ENCODE results near the gene TSSK6. TPM values are rescaled to one million over a fixed set of nuclear protein-coding genes. Genes with fewer than 3 reads are reported as not detected.

Gene TSSK6
- polyA plus RNA-seq, 1 donor (not counting 4 experiments of a cell fraction or from before 2014, with no cell fraction given) = 0.47 TPM

DNA sequence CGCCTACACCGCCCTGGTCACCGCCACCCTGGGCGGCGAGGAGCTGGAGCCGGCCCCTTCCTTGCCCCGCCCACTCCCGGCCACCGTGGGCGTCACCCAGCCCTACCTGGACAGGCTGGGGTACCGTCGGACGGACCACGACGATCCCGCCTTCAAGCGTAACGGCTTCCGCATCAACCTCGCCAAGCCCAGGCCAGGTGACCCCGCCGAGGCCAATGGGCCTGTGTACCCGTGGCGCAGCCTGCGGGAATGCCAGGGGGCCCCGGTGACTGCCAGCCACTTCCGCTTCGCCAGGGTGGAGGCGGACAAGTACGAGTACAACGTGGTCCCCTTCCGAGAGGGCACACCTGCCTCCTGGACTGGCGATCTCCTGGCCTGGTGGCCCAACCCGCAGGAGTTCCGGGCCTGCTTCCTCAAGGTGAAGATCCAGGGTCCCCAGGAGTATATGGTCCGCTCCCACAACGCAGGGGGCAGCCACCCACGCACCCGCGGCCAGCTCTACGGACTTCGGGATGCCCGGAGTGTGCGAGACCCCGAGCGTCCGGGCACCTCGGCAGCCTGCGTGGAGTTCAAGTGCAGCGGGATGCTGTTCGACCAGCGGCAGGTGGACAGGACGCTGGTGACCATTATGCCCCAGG, 29.7 kb upstream of the TSSK6 start:
- no peak overlapping the region for H2AFZ ChIP-seq (ENCODE audit: control insufficient read depth, low read length)
- H3K9me3 ChIP-seq (ENCODE audit: control insufficient read depth, low read depth, low read length) = no peaks in the 10 kb centered on the region
- DNase-seq (ENCODE audit: low read depth, low spot score) (no peak), FAIRE-seq (no peak)
- no peak overlapping the region for H3K4me3 ChIP-seq (ENCODE audit: control insufficient read depth in 2 of 3, extremely low read depth in 1 of 3, insufficient read depth in 2 of 3, low read depth in 1 of 3, low read length in 3 of 3)
- H3K9me1 ChIP-seq (ENCODE audit: control insufficient read depth, extremely low read depth, insufficient read depth, low read length) = no peaks in the 10 kb centered on the region
- no peak overlapping the region for H3K9ac ChIP-seq (ENCODE audit: control insufficient read depth, extremely low read depth, insufficient read depth, low read length)
- peaks cover 35% of the 10 kb centered on the region for H3K27me3 ChIP-seq (ENCODE audit: control insufficient read depth, extremely low read depth, insufficient read depth, low read length)
- no peaks in the 10 kb centered on the region for H3K36me3 ChIP-seq (ENCODE audit: control insufficient read depth in 2 of 2, extremely low read depth in 1 of 2, insufficient read depth in 2 of 2, low read length in 2 of 2)
- H3K4me1 ChIP-seq (ENCODE audit: control insufficient read depth, extremely low read depth, insufficient read depth, low read length) = no peaks in the 10 kb centered on the region
- no peak overlapping the region for H3K27ac ChIP-seq (ENCODE audit: control insufficient read depth, insufficient read depth, low read length)
- H4K20me1 ChIP-seq (ENCODE audit: control insufficient read depth, extremely low read depth, insufficient read depth, low read length) = no peaks in the 10 kb centered on the region
- H3K4me2 ChIP-seq (ENCODE audit: control insufficient read depth, extremely low read depth, insufficient read depth, low read depth, low read length) = no peak overlapping the region
- dilution Hi-C loops (cut with MboI; ENCODE audit: extremely low pct_ligation_motif_present, low sequenced_read_pairs) = no loop called here
- no peak for TF ChIP-seq EZH2 (IDR thresholded peaks at IDR 0.05; ENCODE audit: low read length)
- TF ChIP-seq, protein P1, sequence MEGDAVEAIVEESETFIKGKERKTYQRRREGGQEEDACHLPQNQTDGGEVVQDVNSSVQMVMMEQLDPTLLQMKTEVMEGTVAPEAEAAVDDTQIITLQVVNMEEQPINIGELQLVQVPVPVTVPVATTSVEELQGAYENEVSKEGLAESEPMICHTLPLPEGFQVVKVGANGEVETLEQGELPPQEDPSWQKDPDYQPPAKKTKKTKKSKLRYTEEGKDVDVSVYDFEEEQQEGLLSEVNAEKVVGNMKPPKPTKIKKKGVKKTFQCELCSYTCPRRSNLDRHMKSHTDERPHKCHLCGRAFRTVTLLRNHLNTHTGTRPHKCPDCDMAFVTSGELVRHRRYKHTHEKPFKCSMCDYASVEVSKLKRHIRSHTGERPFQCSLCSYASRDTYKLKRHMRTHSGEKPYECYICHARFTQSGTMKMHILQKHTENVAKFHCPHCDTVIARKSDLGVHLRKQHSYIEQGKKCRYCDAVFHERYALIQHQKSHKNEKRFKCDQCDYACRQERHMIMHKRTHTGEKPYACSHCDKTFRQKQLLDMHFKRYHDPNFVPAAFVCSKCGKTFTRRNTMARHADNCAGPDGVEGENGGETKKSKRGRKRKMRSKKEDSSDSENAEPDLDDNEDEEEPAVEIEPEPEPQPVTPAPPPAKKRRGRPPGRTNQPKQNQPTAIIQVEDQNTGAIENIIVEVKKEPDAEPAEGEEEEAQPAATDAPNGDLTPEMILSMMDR (optimal IDR thresholded peaks at IDR 0.05 in 1 of 3, IDR thresholded peaks at IDR 0.05 in 1 of 3, conservative IDR thresholded peaks at IDR 0.05 in 1 of 3; ENCODE audit: extremely low read depth in 1 of 3, insufficient read depth in 2 of 3, low read length in 3 of 3) = no peak
- no peaks in the 10 kb centered on the region for H3K79me2 ChIP-seq (ENCODE audit: control insufficient read depth, insufficient read depth, low read length)

DNA sequence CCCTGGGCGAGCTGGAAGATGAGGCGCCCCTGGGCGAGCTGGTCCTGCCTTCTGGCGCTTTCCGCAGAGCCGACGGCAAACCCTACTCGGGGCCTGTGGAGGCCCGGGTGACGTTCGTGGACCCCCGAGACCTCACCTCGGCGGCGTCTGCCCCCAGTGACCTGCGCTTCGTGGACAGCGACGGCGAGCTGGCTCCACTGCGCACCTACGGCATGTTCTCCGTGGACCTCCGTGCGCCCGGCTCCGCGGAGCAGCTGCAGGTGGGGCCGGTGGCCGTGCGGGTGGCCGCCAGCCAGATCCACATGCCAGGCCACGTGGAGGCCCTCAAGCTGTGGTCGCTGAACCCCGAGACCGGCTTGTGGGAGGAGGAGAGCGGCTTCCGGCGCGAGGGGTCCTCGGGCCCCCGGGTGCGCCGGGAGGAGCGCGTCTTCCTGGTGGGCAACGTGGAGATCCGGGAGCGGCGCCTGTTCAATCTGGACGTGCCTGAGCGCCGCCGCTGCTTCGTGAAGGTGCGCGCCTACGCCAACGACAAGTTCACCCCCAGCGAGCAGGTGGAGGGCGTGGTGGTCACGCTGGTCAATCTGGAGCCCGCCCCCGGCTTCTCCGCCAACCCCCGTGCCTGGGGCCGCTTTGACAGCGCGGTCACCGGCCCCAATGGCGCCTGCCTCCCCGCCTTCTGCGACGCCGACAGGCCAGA, 29.1 kb upstream of the TSSK6 start:
- H4K20me1 ChIP-seq (ENCODE audit: control insufficient read depth, extremely low read depth, insufficient read depth, low read length) = no peaks in the 10 kb centered on the region
- no peak overlapping the region for H2AFZ ChIP-seq (ENCODE audit: control insufficient read depth, low read length)
- H3K27me3 ChIP-seq (ENCODE audit: control insufficient read depth, extremely low read depth, insufficient read depth, low read length) = peaks cover 36% of the 10 kb centered on the region
- H3K4me2 ChIP-seq (ENCODE audit: control insufficient read depth, extremely low read depth, insufficient read depth, low read depth, low read length) = no peak overlapping the region
- no peaks in the 10 kb centered on the region for H3K4me1 ChIP-seq (ENCODE audit: control insufficient read depth, extremely low read depth, insufficient read depth, low read length)
- no peaks in the 10 kb centered on the region for H3K9me1 ChIP-seq (ENCODE audit: control insufficient read depth, extremely low read depth, insufficient read depth, low read length)
- no peak overlapping the region for H3K4me3 ChIP-seq (ENCODE audit: control insufficient read depth in 2 of 3, extremely low read depth in 1 of 3, insufficient read depth in 2 of 3, low read depth in 1 of 3, low read length in 3 of 3)
- FAIRE-seq (no peak), DNase-seq (ENCODE audit: low read depth, low spot score) (no peak)
- dilution Hi-C loops (cut with MboI; ENCODE audit: extremely low pct_ligation_motif_present, low sequenced_read_pairs) = no loop called here
- TF ChIP-seq, protein P1 (optimal IDR thresholded peaks at IDR 0.05 in 1 of 3, IDR thresholded peaks at IDR 0.05 in 1 of 3, conservative IDR thresholded peaks at IDR 0.05 in 1 of 3; ENCODE audit: extremely low read depth in 1 of 3, insufficient read depth in 2 of 3, low read length in 3 of 3) = no peak
- TF ChIP-seq EZH2 (IDR thresholded peaks at IDR 0.05; ENCODE audit: low read length) = no peak
- no peak overlapping the region for H3K27ac ChIP-seq (ENCODE audit: control insufficient read depth, insufficient read depth, low read length)
- no peak overlapping the region for H3K9ac ChIP-seq (ENCODE audit: control insufficient read depth, extremely low read depth, insufficient read depth, low read length)
- H3K9me3 ChIP-seq (ENCODE audit: control insufficient read depth, low read depth, low read length) = no peaks in the 10 kb centered on the region
- no peaks in the 10 kb centered on the region for H3K36me3 ChIP-seq (ENCODE audit: control insufficient read depth in 2 of 2, extremely low read depth in 1 of 2, insufficient read depth in 2 of 2, low read length in 2 of 2)
- H3K79me2 ChIP-seq (ENCODE audit: control insufficient read depth, insufficient read depth, low read length) = no peaks in the 10 kb centered on the region
